ENCODE data around the gene SNX22.

Gene SNX22

DNA sequence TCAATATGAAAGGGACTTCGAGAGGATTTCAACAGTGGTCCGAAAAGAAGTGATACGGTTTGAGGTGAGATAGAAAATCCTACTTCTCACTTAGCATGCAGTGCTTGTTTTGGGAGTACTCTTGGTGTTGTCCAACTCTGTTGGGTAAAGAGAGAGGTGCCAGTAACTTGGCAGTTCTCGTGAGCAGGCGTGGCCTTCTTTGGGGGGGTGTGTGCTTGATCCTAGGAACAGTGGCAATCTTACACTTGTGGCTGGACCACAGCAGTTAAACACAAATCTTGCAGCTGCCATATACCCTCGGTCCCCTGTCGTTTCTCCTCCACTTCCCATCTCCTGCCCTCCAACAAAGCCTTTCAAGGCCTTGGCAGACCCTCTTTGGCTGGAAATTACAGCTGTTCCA, 15.2 kb upstream of the SNX22 start:
- TF ChIP-seq ZNF274 (IDR thresholded peaks at IDR 0.05; ENCODE audit: low read depth, low read length) (no peak), YY1 (IDR thresholded peaks at IDR 0.05; ENCODE audit: insufficient read depth, insufficient read length) (no peak), SUZ12 (IDR thresholded peaks at IDR 0.05; ENCODE audit: extremely low read depth, insufficient read depth, insufficient read length) (no peak)
- no peak overlapping the region for H3K4me3 ChIP-seq (ENCODE audit: insufficient read length, low read depth)
- DNase-seq (ENCODE audit: low read depth, low spot score): no peak
- H3K4me1 ChIP-seq (ENCODE audit: insufficient read depth, insufficient read length): no peaks in the 10 kb centered on the region
- no peaks in the 10 kb centered on the region for H3K27me3 ChIP-seq (ENCODE audit: insufficient read depth, insufficient read length)
- peaks cover 68% of the 10 kb centered on the region for H3K36me3 ChIP-seq (ENCODE audit: insufficient read depth, insufficient read length, low read length)
- no peak overlapping the region for H3K9ac ChIP-seq (ENCODE audit: insufficient read length, low read depth)
- no peaks in the 10 kb centered on the region for H3K9me3 ChIP-seq (ENCODE audit: insufficient read depth, low read length)

DNA sequence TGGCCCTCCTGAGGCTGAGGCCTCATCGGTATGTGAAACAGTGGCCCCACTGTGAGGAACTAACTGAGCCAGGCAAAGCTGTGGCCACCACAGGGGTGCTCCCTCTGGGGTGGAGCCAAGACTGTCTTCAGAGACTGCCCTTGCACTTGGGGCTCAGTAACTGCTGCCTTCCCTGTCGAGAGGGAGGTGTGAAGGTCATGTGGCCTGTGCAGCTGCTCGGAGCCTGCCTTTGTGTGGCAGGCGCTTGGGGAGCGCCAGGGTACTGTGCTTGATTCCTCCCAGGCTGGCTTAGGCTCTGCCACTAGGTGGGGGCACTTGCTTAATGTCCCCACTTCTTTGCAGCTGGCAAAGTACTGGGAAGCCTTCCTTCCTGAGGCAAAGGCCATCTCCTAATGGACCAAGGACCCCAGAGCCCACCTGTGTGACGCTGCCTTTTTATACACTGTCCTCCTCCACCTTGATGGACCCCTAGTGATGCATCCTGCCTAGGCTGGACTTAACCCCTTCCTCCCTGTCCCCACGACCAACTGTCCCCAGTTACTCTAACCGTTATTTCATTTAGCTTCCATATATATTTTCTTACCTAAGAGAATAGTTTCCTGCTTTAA, 14.2 kb upstream of the SNX22 start:
- no peak for DNase-seq (ENCODE audit: low read depth, low spot score)
- no peak for TF ChIP-seq ZNF274 (IDR thresholded peaks at IDR 0.05; ENCODE audit: low read depth, low read length)
- TF ChIP-seq SUZ12 (IDR thresholded peaks at IDR 0.05; ENCODE audit: extremely low read depth, insufficient read depth, insufficient read length): no peak
- TF ChIP-seq YY1 (IDR thresholded peaks at IDR 0.05; ENCODE audit: insufficient read depth, insufficient read length): no peak
- H3K27me3 ChIP-seq (ENCODE audit: insufficient read depth, insufficient read length): no peaks in the 10 kb centered on the region
- H3K36me3 ChIP-seq (ENCODE audit: insufficient read depth, insufficient read length, low read length): peaks cover 68% of the 10 kb centered on the region
- H3K4me1 ChIP-seq (ENCODE audit: insufficient read depth, insufficient read length): no peaks in the 10 kb centered on the region
- no peak overlapping the region for H3K9ac ChIP-seq (ENCODE audit: insufficient read length, low read depth)
- H3K4me3 ChIP-seq (ENCODE audit: insufficient read length, low read depth): no peak overlapping the region
- H3K9me3 ChIP-seq (ENCODE audit: insufficient read depth, low read length): no peaks in the 10 kb centered on the region

DNA sequence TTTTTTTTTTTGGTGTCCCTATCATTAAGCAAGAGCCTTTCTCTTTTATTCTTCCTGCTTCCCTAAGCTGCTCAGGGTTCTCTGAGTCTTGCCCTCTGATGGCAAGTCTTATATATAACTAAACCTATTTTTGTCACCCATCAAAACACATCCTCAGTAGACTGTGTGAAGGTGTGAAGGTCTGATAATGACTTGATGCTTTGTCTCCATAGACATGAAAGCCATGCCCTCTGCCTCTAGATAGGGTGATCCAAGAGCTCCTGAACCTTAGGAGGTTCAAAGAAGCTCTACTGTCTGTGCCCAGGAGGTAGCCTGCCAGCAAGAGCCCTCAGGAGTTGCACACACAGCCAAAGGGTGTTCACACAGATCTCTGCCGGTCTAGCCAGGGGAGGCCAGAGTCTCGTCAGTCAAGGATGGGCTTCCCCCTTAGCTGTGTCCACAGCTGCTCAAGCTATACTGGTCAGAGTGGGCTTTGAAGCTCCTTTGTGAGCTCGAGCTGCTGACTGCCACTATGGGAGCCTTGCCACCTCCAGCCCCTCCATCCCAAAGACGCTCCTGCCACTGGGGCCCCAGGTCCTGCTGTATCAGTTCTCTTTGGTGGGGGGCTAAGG, 13.1 kb upstream of the SNX22 start:
- H3K4me1 ChIP-seq (ENCODE audit: insufficient read depth, insufficient read length): no peaks in the 10 kb centered on the region
- H3K36me3 ChIP-seq (ENCODE audit: insufficient read depth, insufficient read length, low read length): peaks cover 69% of the 10 kb centered on the region
- no peak for DNase-seq (ENCODE audit: low read depth, low spot score)
- no peak for TF ChIP-seq SUZ12 (IDR thresholded peaks at IDR 0.05; ENCODE audit: extremely low read depth, insufficient read depth, insufficient read length)
- TF ChIP-seq ZNF274 (IDR thresholded peaks at IDR 0.05; ENCODE audit: low read depth, low read length): no peak
- no peak for TF ChIP-seq YY1 (IDR thresholded peaks at IDR 0.05; ENCODE audit: insufficient read depth, insufficient read length)
- no peaks in the 10 kb centered on the region for H3K27me3 ChIP-seq (ENCODE audit: insufficient read depth, insufficient read length)
- H3K9me3 ChIP-seq (ENCODE audit: insufficient read depth, low read length): no peaks in the 10 kb centered on the region
- H3K4me3 ChIP-seq (ENCODE audit: insufficient read length, low read depth): no peak overlapping the region
- H3K9ac ChIP-seq (ENCODE audit: insufficient read length, low read depth): no peak overlapping the region

DNA sequence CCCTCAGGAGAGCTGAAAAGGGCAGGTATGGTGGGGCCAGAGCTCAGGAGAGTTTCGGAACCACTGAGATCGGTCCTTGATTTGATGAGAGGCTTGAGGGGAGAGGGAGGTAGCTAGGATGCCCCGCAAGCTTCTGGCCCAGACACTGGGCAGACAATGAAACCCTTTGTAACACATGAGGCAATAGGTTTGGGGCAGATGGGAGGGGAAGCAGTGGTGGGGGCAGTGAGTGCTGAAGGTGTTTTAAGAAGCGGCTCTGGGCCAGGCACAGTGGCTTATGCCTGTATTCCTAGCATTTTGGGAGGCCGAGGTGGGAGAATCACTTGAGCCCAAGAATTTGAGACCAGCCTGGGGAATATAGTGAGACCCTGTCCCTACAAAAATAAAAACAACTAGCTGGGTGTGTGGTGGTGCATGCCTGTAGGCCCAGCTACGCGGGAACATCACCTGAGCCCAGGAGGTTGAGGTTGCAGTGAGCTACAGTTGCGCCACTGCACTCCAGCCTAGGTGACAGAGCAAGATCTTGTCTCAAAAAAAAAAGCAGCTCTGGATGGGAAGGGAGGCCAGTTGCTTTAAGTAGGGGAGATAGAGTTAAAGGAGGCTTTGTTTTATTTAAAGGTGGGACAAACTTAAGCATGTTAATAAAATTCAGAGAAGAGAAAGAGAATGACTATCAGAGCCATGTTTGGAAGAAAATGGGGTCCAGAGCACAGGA, 9.6 kb upstream of the SNX22 start:
- Histone ChIP-seq H3K9me3 (ENCODE audit: insufficient read depth, low read length) (no peaks in the 10 kb centered on the region), H3K4me1 (ENCODE audit: insufficient read depth, insufficient read length) (peaks cover 2% of the 10 kb centered on the region), H3K36me3 (ENCODE audit: insufficient read depth, insufficient read length, low read length) (peaks cover 54% of the 10 kb centered on the region), H3K9ac (ENCODE audit: insufficient read length, low read depth) (no peak overlapping the region), H3K4me3 (ENCODE audit: insufficient read length, low read depth) (no peak overlapping the region), H3K27me3 (ENCODE audit: insufficient read depth, insufficient read length) (no peaks in the 10 kb centered on the region)
- DNase-seq (ENCODE audit: low read depth, low spot score): no peak
- TF ChIP-seq YY1 (IDR thresholded peaks at IDR 0.05; ENCODE audit: insufficient read depth, insufficient read length) (no peak), SUZ12 (IDR thresholded peaks at IDR 0.05; ENCODE audit: extremely low read depth, insufficient read depth, insufficient read length) (no peak), ZNF274 (IDR thresholded peaks at IDR 0.05; ENCODE audit: low read depth, low read length) (no peak)

DNA sequence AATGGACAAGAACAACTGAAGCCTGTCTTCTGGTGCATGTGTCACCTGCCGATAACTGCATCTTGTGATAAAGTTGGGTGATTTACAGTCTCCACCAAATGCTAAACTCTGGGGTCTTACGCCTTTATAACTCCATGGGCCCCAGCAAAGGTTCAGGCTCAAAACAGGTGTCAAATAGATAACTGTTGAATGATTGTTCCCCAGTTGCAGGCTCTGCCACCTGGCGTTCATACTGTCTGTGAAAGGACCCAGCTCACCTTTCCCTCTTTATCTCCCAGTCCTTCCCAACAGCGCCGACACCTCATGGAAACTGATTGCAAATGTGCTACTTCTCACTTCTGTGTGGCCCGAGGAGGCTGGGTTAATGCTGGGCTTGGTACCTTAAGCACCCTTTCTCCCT, 8.3 kb upstream of the SNX22 start:
- TF ChIP-seq SUZ12 (IDR thresholded peaks at IDR 0.05; ENCODE audit: extremely low read depth, insufficient read depth, insufficient read length): no peak
- no peak for TF ChIP-seq YY1 (IDR thresholded peaks at IDR 0.05; ENCODE audit: insufficient read depth, insufficient read length)
- TF ChIP-seq ZNF274 (IDR thresholded peaks at IDR 0.05; ENCODE audit: low read depth, low read length): no peak

DNA sequence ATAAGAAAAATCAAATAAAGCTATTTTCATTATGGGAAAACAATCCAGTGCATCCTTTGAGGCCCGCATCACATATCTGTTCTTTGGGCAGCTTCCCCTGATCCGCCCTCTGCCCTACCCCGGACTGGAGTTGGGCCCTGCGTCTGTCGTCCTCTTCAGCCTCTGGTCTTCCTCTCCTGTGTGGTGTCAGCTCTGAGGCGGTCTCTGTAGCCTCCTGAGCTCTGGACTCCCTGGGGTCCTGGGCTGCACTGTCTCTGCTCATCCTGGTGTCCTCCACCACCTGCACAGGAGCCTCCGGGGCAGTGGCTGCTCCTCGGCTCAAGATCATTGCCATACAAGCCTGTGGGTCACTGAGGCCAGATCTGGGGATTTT, 7.4 kb upstream of the SNX22 start:
- Histone ChIP-seq H3K4me3 (ENCODE audit: insufficient read length, low read depth) (no peak overlapping the region), H3K36me3 (ENCODE audit: insufficient read depth, insufficient read length, low read length) (peaks cover 35% of the 10 kb centered on the region), H3K27me3 (ENCODE audit: insufficient read depth, insufficient read length) (no peaks in the 10 kb centered on the region), H3K9me3 (ENCODE audit: insufficient read depth, low read length) (no peaks in the 10 kb centered on the region), H3K9ac (ENCODE audit: insufficient read length, low read depth) (no peak overlapping the region), H3K4me1 (ENCODE audit: insufficient read depth, insufficient read length) (peaks cover 7% of the 10 kb centered on the region)
- no peak for TF ChIP-seq YY1 (IDR thresholded peaks at IDR 0.05; ENCODE audit: insufficient read depth, insufficient read length)
- no peak for TF ChIP-seq SUZ12 (IDR thresholded peaks at IDR 0.05; ENCODE audit: extremely low read depth, insufficient read depth, insufficient read length)
- no peak for TF ChIP-seq ZNF274 (IDR thresholded peaks at IDR 0.05; ENCODE audit: low read depth, low read length)
- no peak for DNase-seq (ENCODE audit: low read depth, low spot score)

More for the DNA sequence above, 8.3 kb upstream of the SNX22 start:
- Histone ChIP-seq H3K27me3 (ENCODE audit: insufficient read depth, insufficient read length) (no peaks in the 10 kb centered on the region), H3K4me3 (ENCODE audit: insufficient read length, low read depth) (no peak overlapping the region), H3K9ac (ENCODE audit: insufficient read length, low read depth) (no peak overlapping the region), H3K9me3 (ENCODE audit: insufficient read depth, low read length) (no peaks in the 10 kb centered on the region), H3K36me3 (ENCODE audit: insufficient read depth, insufficient read length, low read length) (peaks cover 41% of the 10 kb centered on the region), H3K4me1 (ENCODE audit: insufficient read depth, insufficient read length) (peaks cover 7% of the 10 kb centered on the region)
- DNase-seq (ENCODE audit: low read depth, low spot score): no peak

DNA sequence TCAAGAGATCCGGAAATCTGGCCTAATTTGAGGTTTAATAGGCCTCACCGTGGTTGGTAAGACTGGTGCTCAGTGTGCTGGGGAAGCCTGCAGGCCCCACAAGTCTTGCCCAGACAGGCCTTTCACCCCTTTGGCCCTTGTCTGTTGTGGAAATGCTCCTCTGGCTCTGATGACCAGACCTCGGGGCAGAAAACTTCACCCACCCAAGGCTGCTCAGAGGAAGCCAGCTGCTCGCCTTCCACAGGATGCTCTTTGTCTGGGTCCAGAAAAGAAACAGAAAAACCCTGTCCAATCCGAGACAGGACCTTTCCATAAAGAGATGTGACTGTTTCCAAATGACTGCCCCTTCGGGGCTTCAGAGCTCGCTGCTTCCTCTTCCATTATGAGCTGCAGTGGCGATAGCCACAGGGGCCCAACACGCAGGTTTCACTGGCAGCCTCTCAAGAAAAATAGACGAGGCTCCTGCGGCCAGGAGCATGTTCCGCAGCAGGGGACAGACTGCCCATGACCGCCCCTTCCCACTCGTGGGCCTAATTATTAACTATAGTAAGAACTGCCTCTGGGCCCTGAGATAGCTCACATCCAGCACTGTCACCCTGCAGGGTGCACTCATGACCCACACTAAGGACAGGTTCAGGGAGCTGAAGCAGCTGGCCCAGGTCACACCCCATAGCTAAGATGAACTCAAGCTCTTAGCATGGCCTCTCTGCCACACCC, 6.8 kb upstream of the SNX22 start:
- DNase-seq (ENCODE audit: low read depth, low spot score): no peak
- no peaks in the 10 kb centered on the region for H3K27me3 ChIP-seq (ENCODE audit: insufficient read depth, insufficient read length)
- H3K4me3 ChIP-seq (ENCODE audit: insufficient read length, low read depth): no peak overlapping the region
- no peak for TF ChIP-seq SUZ12 (IDR thresholded peaks at IDR 0.05; ENCODE audit: extremely low read depth, insufficient read depth, insufficient read length)
- TF ChIP-seq ZNF274 (IDR thresholded peaks at IDR 0.05; ENCODE audit: low read depth, low read length): no peak
- TF ChIP-seq YY1 (IDR thresholded peaks at IDR 0.05; ENCODE audit: insufficient read depth, insufficient read length): no peak
- peaks cover 9% of the 10 kb centered on the region for H3K4me1 ChIP-seq (ENCODE audit: insufficient read depth, insufficient read length)
- peaks cover 35% of the 10 kb centered on the region for H3K36me3 ChIP-seq (ENCODE audit: insufficient read depth, insufficient read length, low read length)
- H3K9me3 ChIP-seq (ENCODE audit: insufficient read depth, low read length): no peaks in the 10 kb centered on the region
- H3K9ac ChIP-seq (ENCODE audit: insufficient read length, low read depth): no peak overlapping the region

Measured in NT2/D1 (cell line).